Calu3 (cell line): ENCODE results near the gene NT5DC3. TPM values are rescaled to one million over a fixed set of nuclear protein-coding genes. Genes with fewer than 3 reads are reported as not detected.

Source experiments
- BruUV-seq: library from RNA; stranded (reverse); fragments of 400-500 nt; replicated peaks from 2 replicates; lab custom pipeline; 2021; lab: Mats Ljungman, UMichigan
- CTCF ChIA-PET: fragments of 300-600 bp; sonication (Branson Sonifier 250); formaldehyde crosslinking; loops from one replicate; lab custom pipeline; 2022; ENCODE audit warnings: antibody characterized with exemption; lab: Charles Lee
- DNase-seq: peaks from one replicate; pipeline ENCODE4 v3.0.0; 2022
- H3K27ac Mint-ChIP-seq: one replicate; pipeline ENCODE4 v1.8.0; 2022; ENCODE audit warnings: mixed read lengths; ENCODE audit not compliant: unreplicated experiment
- H3K27me3 Mint-ChIP-seq: one replicate; pipeline ENCODE4 v1.8.0; 2022; ENCODE audit warnings: mixed read lengths; ENCODE audit not compliant: unreplicated experiment
- H3K36me3 Mint-ChIP-seq: one replicate; pipeline ENCODE4 v1.8.0; 2022; ENCODE audit warnings: mild to moderate bottlenecking, moderate library complexity, mixed read lengths; ENCODE audit not compliant: insufficient read depth, unreplicated experiment
- H3K4me1 Mint-ChIP-seq: one replicate; pipeline ENCODE4 v1.8.0; 2022; ENCODE audit warnings: mild to moderate bottlenecking, low read depth, mixed read lengths; ENCODE audit not compliant: unreplicated experiment
- H3K4me3 Mint-ChIP-seq: one replicate; pipeline ENCODE4 v1.8.0; 2022; ENCODE audit warnings: mild to moderate bottlenecking, low read depth, moderate library complexity, mixed read lengths; ENCODE audit not compliant: unreplicated experiment
- H3K9me3 Mint-ChIP-seq: one replicate; pipeline ENCODE4 v1.8.0; 2022; ENCODE audit warnings: low read depth, mixed read lengths; ENCODE audit not compliant: unreplicated experiment
- intact Hi-C: fragments of 100-400 bp; cut with micrococcal nuclease; formaldehyde crosslinking; loops from one replicate; pipeline ENCODE4 v1.10.0; 2022; ENCODE audit not compliant: unreplicated experiment
- total RNA-seq: library from RNA; stranded (reverse); gene quantifications from 2 replicates; pipeline ENCODE4 v1.2.3, GENCODE V29; 2022
- TF ChIP-seq, protein P1 (sequence below): fragments of 200-600 bp; IDR thresholded peaks from one replicate; pipeline ENCODE4 v1.8.0; 2022; ENCODE audit warnings: antibody characterized with exemption; ENCODE audit not compliant: unreplicated experiment

The NT5DC3 gene
- total RNA-seq, 1 experiment from 2014 or later, result 24.0 TPM

DNA sequence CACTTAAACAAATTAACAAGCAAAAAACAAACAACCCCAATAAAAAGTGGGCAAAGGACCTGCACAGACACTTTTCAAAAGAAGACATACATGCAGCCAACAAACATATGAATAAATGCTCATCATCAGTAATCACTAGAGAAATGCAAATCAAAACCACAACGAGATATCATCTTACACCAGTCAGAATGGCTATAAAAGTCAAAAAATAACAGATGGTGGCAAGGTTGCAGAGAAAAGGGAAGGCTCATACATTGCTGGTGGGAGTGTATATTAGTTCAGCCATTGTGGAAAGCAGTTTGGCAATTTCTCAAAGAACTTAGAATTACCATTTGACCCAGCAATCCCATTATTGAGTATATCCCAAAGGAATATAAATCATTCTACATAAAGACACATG, 34.6 kb upstream of the NT5DC3 start:
- Mint-ChIP-seq H3K9me3 (no peaks in the 10 kb centered on the region), H3K4me1 (peaks cover 16% of the 10 kb centered on the region), H3K36me3 (no peaks in the 10 kb centered on the region), H3K4me3 (no peak overlapping the region), H3K27me3 (no peaks in the 10 kb centered on the region), H3K27ac (no peak overlapping the region)
- no TSS peak for BruUV-seq
- DNase-seq, result no peak
- intact Hi-C loops, result no loop called here
- CTCF ChIA-PET, result no interaction called here
- TF ChIP-seq, protein P1, sequence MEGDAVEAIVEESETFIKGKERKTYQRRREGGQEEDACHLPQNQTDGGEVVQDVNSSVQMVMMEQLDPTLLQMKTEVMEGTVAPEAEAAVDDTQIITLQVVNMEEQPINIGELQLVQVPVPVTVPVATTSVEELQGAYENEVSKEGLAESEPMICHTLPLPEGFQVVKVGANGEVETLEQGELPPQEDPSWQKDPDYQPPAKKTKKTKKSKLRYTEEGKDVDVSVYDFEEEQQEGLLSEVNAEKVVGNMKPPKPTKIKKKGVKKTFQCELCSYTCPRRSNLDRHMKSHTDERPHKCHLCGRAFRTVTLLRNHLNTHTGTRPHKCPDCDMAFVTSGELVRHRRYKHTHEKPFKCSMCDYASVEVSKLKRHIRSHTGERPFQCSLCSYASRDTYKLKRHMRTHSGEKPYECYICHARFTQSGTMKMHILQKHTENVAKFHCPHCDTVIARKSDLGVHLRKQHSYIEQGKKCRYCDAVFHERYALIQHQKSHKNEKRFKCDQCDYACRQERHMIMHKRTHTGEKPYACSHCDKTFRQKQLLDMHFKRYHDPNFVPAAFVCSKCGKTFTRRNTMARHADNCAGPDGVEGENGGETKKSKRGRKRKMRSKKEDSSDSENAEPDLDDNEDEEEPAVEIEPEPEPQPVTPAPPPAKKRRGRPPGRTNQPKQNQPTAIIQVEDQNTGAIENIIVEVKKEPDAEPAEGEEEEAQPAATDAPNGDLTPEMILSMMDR, result no peak

DNA sequence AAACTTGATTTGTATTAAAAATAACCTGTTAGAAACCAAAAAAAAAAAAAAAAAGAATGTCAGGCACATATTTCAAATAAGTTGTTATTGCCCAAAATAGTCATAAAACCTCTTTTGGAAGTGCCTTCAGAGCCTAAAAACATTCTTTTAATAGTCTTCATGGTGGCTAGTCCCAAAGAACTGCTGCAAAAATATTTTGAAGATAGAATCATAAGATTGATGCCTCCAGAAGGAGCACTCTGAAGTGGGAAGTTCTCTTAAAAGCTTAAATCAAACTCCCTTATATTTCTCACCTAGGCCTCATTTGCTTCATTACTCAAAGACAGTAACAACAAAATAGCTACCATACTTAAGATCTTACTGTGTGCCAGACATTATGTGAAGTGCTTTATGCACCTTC, 27.2 kb upstream of the NT5DC3 start:
- TF ChIP-seq, protein P1, result no peak
- intact Hi-C loops, result no loop called here
- Mint-ChIP-seq H3K4me3 (no peak overlapping the region), H3K9me3 (no peaks in the 10 kb centered on the region), H3K4me1 (no peaks in the 10 kb centered on the region), H3K36me3 (no peaks in the 10 kb centered on the region), H3K27me3 (no peaks in the 10 kb centered on the region), H3K27ac (no peak overlapping the region)
- no TSS peak for BruUV-seq
- CTCF ChIA-PET, result interaction anchor here (3.2 kb wide), 1 partner anchor 96 kb away, joined by 21 read pairs; no protein-coding TSS in a partner anchor
- no peak for DNase-seq

DNA sequence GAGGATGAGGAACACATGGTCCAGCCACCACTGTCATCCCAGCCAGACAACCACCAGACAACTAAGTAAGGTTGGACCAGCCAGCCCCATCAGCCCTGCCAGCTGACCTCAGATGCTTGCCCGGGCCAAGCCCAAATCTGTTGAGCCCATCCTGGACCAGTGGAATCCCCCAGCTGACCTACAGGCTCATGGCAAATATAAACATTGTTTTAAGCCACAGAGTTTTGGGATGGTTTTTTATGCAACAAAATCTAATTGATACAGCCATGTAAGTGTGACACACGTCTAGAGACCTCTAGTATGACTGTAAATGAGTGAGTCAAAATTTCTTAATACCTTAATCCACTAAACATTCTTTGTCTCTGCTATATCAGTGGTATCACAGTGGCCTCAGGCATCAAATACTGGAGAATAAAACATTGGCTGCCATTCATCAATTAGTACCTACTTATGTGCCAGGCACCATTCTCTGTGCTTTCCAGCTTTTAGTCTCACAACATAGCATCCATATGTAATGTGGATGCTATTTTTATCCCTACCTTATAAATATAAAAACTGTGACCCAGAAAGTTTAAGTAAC, 24.2 kb upstream of the NT5DC3 start:
- no TSS peak for BruUV-seq
- CTCF ChIA-PET, result interaction anchor here (0.8 kb wide), 1 partner anchor 11 kb away, joined by 3 read pairs; no protein-coding TSS in a partner anchor
- peaks cover 6% of the 10 kb centered on the region for H3K36me3 Mint-ChIP-seq
- no peak overlapping the region for H3K27ac Mint-ChIP-seq
- H3K4me1 Mint-ChIP-seq, result peaks cover 4% of the 10 kb centered on the region
- TF ChIP-seq, protein P1, result no peak
- no peaks in the 10 kb centered on the region for H3K27me3 Mint-ChIP-seq
- intact Hi-C loops, result no loop called here
- DNase-seq, result no peak
- H3K9me3 Mint-ChIP-seq, result no peaks in the 10 kb centered on the region
- H3K4me3 Mint-ChIP-seq, result no peak overlapping the region

DNA sequence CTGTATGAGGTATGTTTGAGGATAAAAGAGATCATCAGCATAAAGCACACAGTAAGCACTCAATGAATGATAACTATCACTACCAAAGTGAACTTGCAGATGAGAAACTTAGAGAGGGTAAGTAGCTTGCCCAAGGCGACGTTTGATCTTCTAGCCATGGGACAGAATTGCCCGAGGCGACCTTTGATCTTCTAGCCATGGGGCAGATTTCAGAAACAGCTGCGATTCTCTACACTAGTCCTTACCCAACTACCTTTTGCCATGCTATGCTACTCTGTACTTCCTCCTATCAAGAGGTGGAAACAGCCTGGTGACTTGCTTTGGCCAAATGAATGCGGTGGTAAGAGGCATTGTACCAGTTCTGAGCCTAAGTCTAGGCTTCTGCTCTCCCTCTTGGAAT, 23.7 kb upstream of the NT5DC3 start:
- BruUV-seq, result no TSS peak
- Mint-ChIP-seq H3K4me3 (no peak overlapping the region), H3K27me3 (no peaks in the 10 kb centered on the region), H3K9me3 (no peaks in the 10 kb centered on the region), H3K4me1 (peaks cover 9% of the 10 kb centered on the region), H3K27ac (no peak overlapping the region), H3K36me3 (peaks cover 6% of the 10 kb centered on the region)
- TF ChIP-seq, protein P1, result no peak
- CTCF ChIA-PET, result interaction anchor here (0.8 kb wide), 1 partner anchor 11 kb away, joined by 3 read pairs; no protein-coding TSS in a partner anchor
- no peak for DNase-seq
- intact Hi-C loops, result no loop called here
